ENCODE results near the gene WARS2.

DNA sequence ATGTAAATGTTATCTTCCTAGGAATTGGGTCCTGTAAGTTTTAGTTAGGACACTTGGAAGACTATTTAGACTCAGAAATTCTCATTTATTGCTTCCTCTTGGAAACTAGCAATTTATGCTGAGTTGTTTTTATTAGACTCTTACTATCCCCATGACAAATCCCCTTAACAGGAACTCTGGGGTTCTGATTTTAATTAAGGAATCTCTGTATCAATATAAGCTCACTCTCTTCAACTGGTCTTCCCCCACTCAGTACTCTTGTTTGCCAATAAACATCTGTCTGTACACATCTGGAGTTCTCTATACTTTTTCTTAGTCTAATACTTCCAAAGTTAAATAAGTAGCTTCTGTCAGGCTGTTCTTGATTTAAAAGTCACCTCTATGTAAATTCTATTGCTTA, 88.2 kb downstream of the WARS2 start:
- TF ChIP-seq CTCF (IDR thresholded peaks at IDR 0.05; ENCODE audit: low read length) (no peak), EZH2 (optimal IDR thresholded peaks at IDR 0.05; ENCODE audit: low read depth, low read length) (no peak), EZH2phosphoT487 (IDR thresholded peaks at IDR 0.05; ENCODE audit: low read length) (no peak)
